HL-60 (cell line): ENCODE measurements around the gene OSBPL8.

Source experiments
- DNase-seq, 2 experiments: peaks; one replicate each; pipeline ENCODE4 v3.0.0-alpha.2; 2010 to 2020; ENCODE audit warnings: low read depth in 1 of 2, low spot score in 1 of 2
- H3K27ac ChIP-seq: fragments of 250-450 bp; sonication (Bioruptor Pico); replicated peaks from 2 replicates; pipeline ENCODE4 v1.5.1; 2020; ENCODE audit warnings: mild to moderate bottlenecking, moderate library complexity
- H3K27me3 ChIP-seq: fragments of 250-450 bp; sonication (Bioruptor Pico); 2 replicates; pipeline ENCODE4 v1.5.1; 2021; ENCODE audit warnings: mild to moderate bottlenecking, moderate library complexity; ENCODE audit not compliant: insufficient read depth, poor library complexity, severe bottlenecking
- H3K4me3 ChIP-seq: replicated peaks from 2 replicates; pipeline ENCODE4 v1.5.1; 2011; ENCODE audit warnings: mild to moderate bottlenecking, control low read depth, low read length; ENCODE audit not compliant: insufficient read depth
- GABPA ChIP-seq: IDR thresholded peaks from 2 replicates; pipeline ENCODE4 v1.6.1; 2012; ENCODE audit warnings: low read depth
- POLR2AphosphoS5 ChIP-seq: IDR thresholded peaks from 2 replicates; pipeline ENCODE4 v1.6.1; 2012; ENCODE audit warnings: low read depth
- SPI1 ChIP-seq: IDR thresholded peaks from 2 replicates; pipeline ENCODE4 v1.6.1; 2012; ENCODE audit warnings: low read depth, mild to moderate bottlenecking, borderline replicate concordance
- TF ChIP-seq, protein P1 (sequence below): IDR thresholded peaks from 2 replicates; pipeline ENCODE4 v1.6.1; 2012; ENCODE audit warnings: low read depth; ENCODE audit not compliant: insufficient replicate concordance
- TF ChIP-seq, protein P2 (sequence below): IDR thresholded peaks from one replicate; pipeline ENCODE4 v1.5.1; 2011; ENCODE audit warnings: low read length, control low read depth, inconsistent platforms; ENCODE audit not compliant: insufficient read depth

OSBPL8 gene

DNA sequence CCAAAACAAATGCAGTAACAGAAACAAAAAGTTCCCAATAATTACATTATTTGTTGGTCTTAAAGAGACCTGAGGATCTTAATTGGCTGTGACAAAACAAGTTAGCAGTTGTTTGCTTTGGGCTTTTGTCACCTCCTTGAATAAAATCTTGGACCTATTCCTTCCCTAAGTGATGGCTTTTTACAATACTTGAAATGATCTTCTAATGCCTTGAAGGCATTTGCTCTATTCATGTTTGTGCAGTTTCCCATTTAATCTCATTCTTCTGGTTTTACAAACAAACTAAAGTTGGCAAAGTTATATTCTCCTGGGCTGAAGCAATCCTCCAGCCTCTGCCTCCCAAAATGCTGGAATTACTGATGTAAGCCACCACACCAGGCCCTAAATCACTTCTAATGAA lies 98.8 kb downstream of the OSBPL8 start:
- Histone ChIP-seq H3K4me3 (no peak overlapping the region), H3K27me3 (no peaks in the 10 kb centered on the region), H3K27ac (no peak overlapping the region)
- no peak for DNase-seq
- TF ChIP-seq, protein P1, sequence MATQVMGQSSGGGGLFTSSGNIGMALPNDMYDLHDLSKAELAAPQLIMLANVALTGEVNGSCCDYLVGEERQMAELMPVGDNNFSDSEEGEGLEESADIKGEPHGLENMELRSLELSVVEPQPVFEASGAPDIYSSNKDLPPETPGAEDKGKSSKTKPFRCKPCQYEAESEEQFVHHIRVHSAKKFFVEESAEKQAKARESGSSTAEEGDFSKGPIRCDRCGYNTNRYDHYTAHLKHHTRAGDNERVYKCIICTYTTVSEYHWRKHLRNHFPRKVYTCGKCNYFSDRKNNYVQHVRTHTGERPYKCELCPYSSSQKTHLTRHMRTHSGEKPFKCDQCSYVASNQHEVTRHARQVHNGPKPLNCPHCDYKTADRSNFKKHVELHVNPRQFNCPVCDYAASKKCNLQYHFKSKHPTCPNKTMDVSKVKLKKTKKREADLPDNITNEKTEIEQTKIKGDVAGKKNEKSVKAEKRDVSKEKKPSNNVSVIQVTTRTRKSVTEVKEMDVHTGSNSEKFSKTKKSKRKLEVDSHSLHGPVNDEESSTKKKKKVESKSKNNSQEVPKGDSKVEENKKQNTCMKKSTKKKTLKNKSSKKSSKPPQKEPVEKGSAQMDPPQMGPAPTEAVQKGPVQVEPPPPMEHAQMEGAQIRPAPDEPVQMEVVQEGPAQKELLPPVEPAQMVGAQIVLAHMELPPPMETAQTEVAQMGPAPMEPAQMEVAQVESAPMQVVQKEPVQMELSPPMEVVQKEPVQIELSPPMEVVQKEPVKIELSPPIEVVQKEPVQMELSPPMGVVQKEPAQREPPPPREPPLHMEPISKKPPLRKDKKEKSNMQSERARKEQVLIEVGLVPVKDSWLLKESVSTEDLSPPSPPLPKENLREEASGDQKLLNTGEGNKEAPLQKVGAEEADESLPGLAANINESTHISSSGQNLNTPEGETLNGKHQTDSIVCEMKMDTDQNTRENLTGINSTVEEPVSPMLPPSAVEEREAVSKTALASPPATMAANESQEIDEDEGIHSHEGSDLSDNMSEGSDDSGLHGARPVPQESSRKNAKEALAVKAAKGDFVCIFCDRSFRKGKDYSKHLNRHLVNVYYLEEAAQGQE: no peak
- TF ChIP-seq, protein P2, sequence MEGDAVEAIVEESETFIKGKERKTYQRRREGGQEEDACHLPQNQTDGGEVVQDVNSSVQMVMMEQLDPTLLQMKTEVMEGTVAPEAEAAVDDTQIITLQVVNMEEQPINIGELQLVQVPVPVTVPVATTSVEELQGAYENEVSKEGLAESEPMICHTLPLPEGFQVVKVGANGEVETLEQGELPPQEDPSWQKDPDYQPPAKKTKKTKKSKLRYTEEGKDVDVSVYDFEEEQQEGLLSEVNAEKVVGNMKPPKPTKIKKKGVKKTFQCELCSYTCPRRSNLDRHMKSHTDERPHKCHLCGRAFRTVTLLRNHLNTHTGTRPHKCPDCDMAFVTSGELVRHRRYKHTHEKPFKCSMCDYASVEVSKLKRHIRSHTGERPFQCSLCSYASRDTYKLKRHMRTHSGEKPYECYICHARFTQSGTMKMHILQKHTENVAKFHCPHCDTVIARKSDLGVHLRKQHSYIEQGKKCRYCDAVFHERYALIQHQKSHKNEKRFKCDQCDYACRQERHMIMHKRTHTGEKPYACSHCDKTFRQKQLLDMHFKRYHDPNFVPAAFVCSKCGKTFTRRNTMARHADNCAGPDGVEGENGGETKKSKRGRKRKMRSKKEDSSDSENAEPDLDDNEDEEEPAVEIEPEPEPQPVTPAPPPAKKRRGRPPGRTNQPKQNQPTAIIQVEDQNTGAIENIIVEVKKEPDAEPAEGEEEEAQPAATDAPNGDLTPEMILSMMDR: no peak
- no peak for TF ChIP-seq SPI1
- no peak for TF ChIP-seq GABPA
- TF ChIP-seq POLR2AphosphoS5: no peak

DNA sequence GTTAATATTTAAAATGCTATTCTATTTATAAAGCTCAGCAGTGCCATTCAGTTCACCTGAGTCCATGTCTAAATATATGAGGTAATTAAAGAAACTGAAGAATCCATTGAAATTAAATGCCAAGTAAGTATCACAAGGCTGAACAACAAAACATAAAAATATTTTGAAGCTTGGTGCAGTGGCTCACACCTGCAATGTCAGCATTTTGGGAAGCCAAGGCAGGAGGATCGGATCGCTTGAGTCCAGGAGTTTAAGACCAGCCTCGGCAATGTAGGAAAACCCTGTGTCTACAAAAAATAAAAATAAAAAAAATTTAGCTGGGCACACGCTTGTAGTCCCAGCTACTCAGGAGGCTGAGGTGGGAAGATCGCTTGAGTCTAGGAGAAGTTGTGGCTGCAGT lies 101.8 kb downstream of the OSBPL8 start:
- DNase-seq: no peak
- H3K27ac ChIP-seq: no peak overlapping the region
- no peak overlapping the region for H3K4me3 ChIP-seq
- TF ChIP-seq, protein P2: no peak
- TF ChIP-seq GABPA (no peak), SPI1 (no peak), POLR2AphosphoS5 (no peak)
- TF ChIP-seq, protein P1: no peak
- no peaks in the 10 kb centered on the region for H3K27me3 ChIP-seq

DNA sequence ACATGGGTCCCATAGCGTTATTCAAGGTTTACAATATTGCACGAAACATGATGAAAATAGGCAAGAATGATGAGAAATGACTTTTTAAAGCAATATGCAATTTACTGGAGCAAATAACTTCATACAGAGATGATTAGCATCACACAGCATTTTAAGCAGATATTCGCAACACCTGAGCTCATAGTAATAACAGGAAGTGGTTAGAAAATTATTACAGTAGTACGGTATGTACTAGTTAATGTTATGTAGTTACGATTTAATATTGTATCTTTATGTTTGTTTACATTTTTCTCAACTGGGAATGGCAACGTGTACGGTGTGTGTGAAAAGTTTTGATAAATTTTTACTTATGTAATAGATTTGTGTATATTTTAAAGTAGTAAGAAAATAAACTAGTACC lies 102.6 kb downstream of the OSBPL8 start:
- no peak for DNase-seq
- TF ChIP-seq SPI1 (no peak), POLR2AphosphoS5 (no peak), GABPA (no peak)
- TF ChIP-seq, protein P1: no peak
- TF ChIP-seq, protein P2: no peak
- H3K27ac ChIP-seq: no peak overlapping the region
- H3K27me3 ChIP-seq: no peaks in the 10 kb centered on the region
- H3K4me3 ChIP-seq: no peak overlapping the region
